Thyroid gland (tissue), 4 donors: ENCODE measurements around the gene HACD2. TPM values are rescaled to one million over a fixed set of nuclear protein-coding genes. Genes with fewer than 3 reads are reported as not detected.

Source experiments
- DNase-seq, 2 donors: peaks; one replicate each; pipeline ENCODE4 v3.0.0-alpha.2; 2019
- H3K27ac ChIP-seq, 3 donors: fragments of 200-600 bp; sonication (generic); 1 replicate in 2 of 3; 2 replicates in 1 of 3; pipeline ENCODE4 v1.5.1; 2016 to 2019; ENCODE audit warnings: mild to moderate bottlenecking in 1 of 3, moderate library complexity in 1 of 3
- H3K27me3 ChIP-seq: fragments of 200-600 bp; sonication (generic); one replicate; pipeline ENCODE4 v1.5.1; 2019
- H3K36me3 ChIP-seq, 2 donors: fragments of 200-600 bp; sonication (generic); one replicate each; pipeline ENCODE4 v1.5.1; 2016 to 2019
- H3K4me1 ChIP-seq, 2 donors: fragments of 200-600 bp; sonication (generic); one replicate each; pipeline ENCODE4 v1.5.1; 2017 to 2019
- H3K4me3 ChIP-seq, 3 donors: fragments of 200-600 bp; sonication (generic); replicated peaks in 1 of 3; 1 replicate in 2 of 3; 2 replicates in 1 of 3; pipeline ENCODE4 v1.5.1; 2016; ENCODE audit warnings: mild to moderate bottlenecking in 1 of 3
- H3K9me3 ChIP-seq: fragments of 200-600 bp; sonication (generic); one replicate; pipeline ENCODE4 v1.5.1; 2017
- CTCF ChIP-seq, 6 experiments: fragments of 200-600 bp in 3 of 6; fragments of 450-650 bp in 3 of 6; sonication (generic) in 3 of 6; IDR thresholded peaks; one replicate each; pipeline ENCODE4 v1.5.1; 2016 to 2019; ENCODE audit warnings: antibody characterized with exemption in 6 of 6, mild to moderate bottlenecking in 2 of 6, inconsistent platforms in 1 of 6, moderate library complexity in 1 of 6
- POLR2A ChIP-seq, 2 donors: fragments of 450-650 bp; IDR thresholded peaks; one replicate each; pipeline ENCODE4 v1.6.1; 2017; ENCODE audit warnings: antibody characterized with exemption in 2 of 2, mild to moderate bottlenecking in 2 of 2, moderate library complexity in 1 of 2
- WGBS, 2 donors: methylation state at CpG; one replicate each; pipeline ENCODE4 v1.1.5; 2017; 5-methylcytosine and 5-hydroxymethylcytosine counted together
- intact Hi-C: fragments of 100-400 bp; cut with DNase I; formaldehyde crosslinking; loops from one replicate; pipeline ENCODE4 v1.15.1; 2023
- total RNA-seq, 4 donors: library from RNA; depleted of rRNA; stranded (reverse); fragments of >200 nt; gene quantifications; one replicate each; pipeline ENCODE4 v1.2.3, GENCODE V29; 2016

Gene HACD2
- total RNA-seq, 4 donors from 2014 or later: 27.8 to 38.3 (median 32.2) TPM

- Histone ChIP-seq H3K9me3 (no peaks in the 10 kb centered on the region), H3K4me3 (no peak overlapping the region), H3K36me3 (no peaks in the 10 kb centered on the region), H3K4me1 (no peaks in the 10 kb centered on the region), H3K27me3 (no peaks in the 10 kb centered on the region), H3K27ac (no peak overlapping the region)
- WGBS, 2 donors: 82 to 93% methylated on average over 7 of the region's 7 CpGs
- TF ChIP-seq CTCF (IDR thresholded peaks at IDR 0.05) (no peak), POLR2A (IDR thresholded peaks at IDR 0.05) (no peak)
- intact Hi-C loops: loop anchor here (5.0 to 10.0 kb wide), 2 partner anchors 68 to 159 kb away; no protein-coding TSS in a partner anchor
- no peak for DNase-seq
Observed at GRCh38 chr3:123486460-123486859, 98.4 kb downstream of the HACD2 start.

GRCh38 chr3:123485551-123485950 is 99.3 kb downstream of the HACD2 start:
- no peak for DNase-seq
- Histone ChIP-seq H3K4me3 (no peak overlapping the region), H3K9me3 (no peaks in the 10 kb centered on the region), H3K27me3 (no peaks in the 10 kb centered on the region), H3K27ac (no peak overlapping the region), H3K36me3 (no peaks in the 10 kb centered on the region), H3K4me1 (no peaks in the 10 kb centered on the region)
- TF ChIP-seq CTCF (IDR thresholded peaks at IDR 0.05): no peak
- no peak for TF ChIP-seq POLR2A (IDR thresholded peaks at IDR 0.05)
- intact Hi-C loops: loop anchor here (5.0 to 10.0 kb wide), 2 partner anchors 69 to 158 kb away; no protein-coding TSS in a partner anchor
- WGBS, 2 donors: 80 to 90% methylated on average over 4 of the region's 4 CpGs

GRCh38 chr3:123483146-123483545 is 101.7 kb downstream of the HACD2 start:
- Histone ChIP-seq H3K4me3 (no peak overlapping the region), H3K4me1 (no peaks in the 10 kb centered on the region), H3K36me3 (no peaks in the 10 kb centered on the region), H3K27ac (no peak overlapping the region), H3K27me3 (no peaks in the 10 kb centered on the region), H3K9me3 (no peaks in the 10 kb centered on the region)
- 93% methylated on average over 3 to 5 of the region's 6 CpGs for WGBS, 2 donors
- no peak for DNase-seq
- TF ChIP-seq POLR2A (IDR thresholded peaks at IDR 0.05) (no peak), CTCF (IDR thresholded peaks at IDR 0.05) (no peak)
- intact Hi-C loops: loop anchor here (10.0 kb wide), 1 partner anchor 72 kb away; no protein-coding TSS in a partner anchor

GRCh38 chr3:123481722-123482457 is 103.0 kb downstream of the HACD2 start:
- no peak overlapping the region for H3K4me3 ChIP-seq
- intact Hi-C loops: loop anchor here (10.0 kb wide), 1 partner anchor 73 kb away; no protein-coding TSS in a partner anchor
- no peaks in the 10 kb centered on the region for H3K27me3 ChIP-seq
- 83 to 92% methylated on average over 11 to 12 of the region's 12 CpGs for WGBS, 2 donors
- H3K36me3 ChIP-seq: no peaks in the 10 kb centered on the region
- DNase-seq: no peak
- H3K27ac ChIP-seq: no peak overlapping the region
- H3K4me1 ChIP-seq: no peaks in the 10 kb centered on the region
- TF ChIP-seq CTCF (IDR thresholded peaks at IDR 0.05) (no peak), POLR2A (IDR thresholded peaks at IDR 0.05) (no peak)
- H3K9me3 ChIP-seq: no peaks in the 10 kb centered on the region

GRCh38 chr3:123481071-123481470 is 103.8 kb downstream of the HACD2 start:
- DNase-seq: no peak
- intact Hi-C loops: loop anchor here (10.0 kb wide), 1 partner anchor 74 kb away; no protein-coding TSS in a partner anchor
- H3K36me3 ChIP-seq: no peaks in the 10 kb centered on the region
- H3K9me3 ChIP-seq: no peaks in the 10 kb centered on the region
- no peaks in the 10 kb centered on the region for H3K4me1 ChIP-seq
- no peaks in the 10 kb centered on the region for H3K27me3 ChIP-seq
- H3K27ac ChIP-seq: no peak overlapping the region
- WGBS, 2 donors: 87% methylated on average over 7 of the region's 7 CpGs
- no peak overlapping the region for H3K4me3 ChIP-seq
- TF ChIP-seq POLR2A (IDR thresholded peaks at IDR 0.05) (no peak), CTCF (IDR thresholded peaks at IDR 0.05) (no peak)
